TTC549 (cell line): ENCODE results near the gene MICOS13.
"Not testable (repeated sequence)": the region's sequence is repeated elsewhere in the genome, so short reads cannot be mapped to it uniquely, and the experiment has no call there.

Experiments
- FAIRE-seq: peaks from 2 replicates; lab custom pipeline; 2012; peaks lifted over from hg19 to GRCh38; lab: Jason Lieb, UNC

The MICOS13 gene

DNA sequence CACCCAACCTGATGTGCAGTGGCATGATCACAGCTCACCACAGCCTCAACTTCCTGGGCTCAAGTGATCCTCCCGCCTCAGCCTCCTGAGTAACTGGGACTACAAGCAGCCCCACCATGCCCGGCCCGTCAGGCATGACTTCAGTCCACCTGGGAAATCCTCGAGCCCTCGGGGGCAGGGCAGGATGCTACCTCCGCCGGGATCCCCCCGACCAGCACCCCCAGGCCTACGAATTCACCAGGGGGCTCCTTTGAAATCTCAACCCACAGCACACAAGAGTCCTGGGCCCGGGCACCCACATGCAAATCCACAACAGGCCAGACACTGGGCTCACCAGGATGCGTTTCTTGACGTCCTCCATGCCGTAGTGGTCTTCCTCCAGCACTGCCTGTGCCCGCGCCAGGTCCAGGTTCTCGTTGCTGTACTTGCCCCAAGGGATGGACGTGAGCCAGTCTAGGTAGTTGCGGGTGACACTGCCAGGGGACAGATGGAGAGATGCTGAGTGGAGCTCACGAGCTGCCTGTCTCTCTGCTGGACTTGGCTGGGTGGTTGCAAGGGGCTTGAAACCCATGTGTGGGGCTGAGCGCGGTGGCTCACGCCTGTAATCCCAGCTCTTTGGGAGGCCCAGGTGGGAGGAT, 20.3 kb upstream of the MICOS13 start:
- FAIRE-seq, result no peak

DNA sequence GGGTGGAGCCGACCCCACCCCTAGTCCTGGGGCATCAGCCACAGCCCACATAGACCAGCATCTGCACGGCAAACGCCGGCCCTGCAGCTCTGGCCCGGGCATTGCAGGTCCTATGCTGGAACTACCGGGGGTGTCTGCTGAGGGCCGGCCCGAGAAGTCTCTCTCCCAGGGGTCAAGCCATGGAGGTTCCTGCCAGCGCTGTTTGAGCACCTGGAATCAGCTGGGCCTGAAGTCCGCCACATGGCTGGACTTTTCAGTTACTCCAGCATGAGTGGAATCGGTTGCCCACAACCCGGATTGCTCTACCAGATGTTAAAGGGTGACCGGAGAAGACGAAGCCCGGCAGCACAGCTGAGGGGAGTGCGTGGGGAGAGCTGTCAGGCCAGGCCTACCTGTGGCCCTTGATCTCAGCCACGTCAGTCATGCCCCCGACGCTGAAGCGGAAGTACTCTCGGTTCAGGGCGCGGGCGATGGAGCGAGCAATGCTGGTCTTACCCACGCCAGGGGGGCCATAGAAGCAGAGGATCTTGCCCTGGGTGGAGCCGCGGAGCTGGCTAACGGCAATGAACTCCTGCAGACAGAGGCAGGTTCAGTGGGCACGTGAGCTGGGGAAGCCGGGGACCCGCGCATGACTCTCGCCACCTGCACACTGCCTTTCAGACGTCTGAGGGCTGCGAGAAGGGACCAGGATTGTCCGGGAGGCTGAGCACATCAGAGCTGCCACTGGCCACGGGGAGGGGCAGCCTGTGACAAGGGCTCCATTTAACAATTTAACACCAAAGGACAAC, 18.5 kb upstream of the MICOS13 start:
- FAIRE-seq, result no peak

DNA sequence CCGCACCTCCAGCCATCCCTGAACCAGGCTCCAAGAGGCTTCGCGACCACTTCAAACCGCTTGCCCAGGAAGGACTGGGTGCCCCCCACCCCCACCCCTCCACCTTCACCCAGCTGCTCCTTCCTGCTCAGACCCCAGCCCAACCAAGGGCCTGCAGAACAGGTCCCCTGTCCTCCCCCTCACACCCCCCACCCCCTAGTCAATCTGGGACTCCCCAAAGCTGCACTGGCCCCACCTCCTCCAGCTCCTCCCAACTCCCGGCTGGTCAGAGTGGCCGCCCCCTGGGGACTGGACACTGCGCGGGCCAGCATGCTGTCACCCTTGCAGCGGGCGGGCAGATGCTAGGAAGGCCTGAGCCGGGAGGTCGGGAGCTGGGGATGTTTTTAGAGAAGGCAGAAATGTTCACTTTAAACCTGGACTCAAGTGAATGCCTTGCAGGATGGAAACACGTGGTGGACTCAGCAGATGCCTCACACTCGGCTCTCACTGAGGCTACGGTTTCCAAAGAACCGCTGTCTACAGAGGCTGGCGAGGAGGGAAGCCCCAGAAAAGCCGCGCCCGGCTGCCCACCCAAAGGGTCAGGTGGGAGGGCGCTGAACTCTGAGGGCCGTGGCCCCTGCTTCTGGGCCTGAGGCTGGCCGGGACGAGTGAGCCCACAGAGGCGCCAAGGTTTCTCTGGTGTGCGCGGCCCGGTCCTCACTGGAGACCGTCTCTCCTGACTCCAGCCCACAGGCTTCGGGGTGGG, 17.7 kb upstream of the MICOS13 start:
- no peak for FAIRE-seq

DNA sequence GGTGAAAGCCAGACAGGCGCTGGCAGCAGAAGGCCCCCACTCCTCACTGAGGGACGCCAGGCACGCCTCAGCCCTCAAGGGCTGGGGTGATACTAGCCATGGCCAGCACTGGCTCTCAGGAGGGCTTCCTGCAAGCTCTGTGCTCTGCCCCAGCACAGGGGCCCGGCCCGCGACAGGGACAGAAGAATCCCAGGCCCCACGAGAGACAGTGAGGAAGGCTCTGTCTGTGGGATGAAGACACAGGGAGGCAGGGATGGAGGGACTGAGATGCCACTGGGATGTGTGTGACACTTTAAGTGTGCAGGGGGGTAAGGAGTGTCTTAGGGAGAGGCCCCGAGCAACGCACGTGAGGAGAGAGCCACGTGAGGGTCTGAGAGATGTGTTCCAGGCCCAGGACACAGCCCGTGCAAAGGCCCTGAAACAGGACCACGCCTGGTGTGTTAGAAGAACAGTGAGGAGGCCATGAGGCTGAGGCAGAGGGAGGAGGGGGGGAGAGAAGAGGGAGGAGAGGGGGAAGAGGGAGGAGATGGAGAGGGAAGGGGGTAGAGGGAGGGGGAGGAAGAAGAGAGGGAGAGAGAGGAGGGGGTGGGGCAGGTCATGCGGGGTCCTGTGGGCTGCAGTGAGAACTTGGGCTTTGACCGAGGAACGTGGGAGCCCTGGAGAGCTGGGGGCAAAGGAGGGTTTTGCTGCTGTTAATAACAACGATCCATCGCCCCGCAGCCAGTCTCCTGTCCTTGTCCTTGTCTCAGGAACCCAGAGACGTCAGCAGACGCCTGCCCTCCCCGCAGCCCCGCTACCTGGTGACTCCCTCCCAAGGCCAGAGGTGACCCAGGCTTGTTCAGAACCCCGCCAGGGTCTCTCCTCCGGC, 16.9 kb upstream of the MICOS13 start:
- no peak for FAIRE-seq

DNA sequence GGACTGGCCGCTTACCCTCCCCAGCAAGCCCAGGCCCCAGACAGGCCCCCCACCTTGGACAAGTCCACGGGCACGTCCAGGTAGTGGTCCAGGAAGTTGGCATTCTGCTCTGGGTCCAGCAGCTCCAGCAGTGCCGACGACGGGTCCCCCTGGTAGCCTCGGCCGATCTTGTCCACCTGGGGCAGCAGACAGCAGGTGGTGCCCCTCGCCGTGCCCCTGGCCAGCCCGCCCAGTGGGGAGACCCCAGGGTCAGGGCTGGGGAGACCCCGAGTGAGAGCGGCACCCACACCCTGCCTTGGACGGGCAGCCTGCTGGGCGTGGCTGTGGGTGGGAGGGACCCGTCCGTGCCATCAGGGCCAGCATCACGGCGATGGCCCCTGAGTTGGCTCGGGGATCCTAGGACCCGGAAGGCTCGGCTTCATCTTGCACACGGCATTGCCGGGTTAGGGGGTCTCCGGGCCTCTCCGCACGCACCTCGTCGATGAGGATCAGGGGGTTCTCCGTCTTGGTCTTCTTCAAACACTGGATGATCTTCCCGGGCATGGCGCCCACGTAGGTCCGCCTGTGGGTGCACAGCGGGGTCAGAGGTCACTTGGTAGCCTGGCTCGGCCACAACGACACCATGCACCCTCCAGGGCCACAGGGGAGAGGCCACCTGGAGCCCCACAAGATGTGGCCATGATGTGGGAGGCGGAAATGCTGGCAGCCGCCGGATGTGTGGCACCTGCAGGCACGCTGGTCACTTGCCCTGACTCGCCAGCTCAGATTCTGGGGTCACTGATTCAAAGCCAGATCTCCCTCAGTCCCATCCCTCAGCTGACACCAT, 16.1 kb upstream of the MICOS13 start:
- FAIRE-seq, result no peak

DNA sequence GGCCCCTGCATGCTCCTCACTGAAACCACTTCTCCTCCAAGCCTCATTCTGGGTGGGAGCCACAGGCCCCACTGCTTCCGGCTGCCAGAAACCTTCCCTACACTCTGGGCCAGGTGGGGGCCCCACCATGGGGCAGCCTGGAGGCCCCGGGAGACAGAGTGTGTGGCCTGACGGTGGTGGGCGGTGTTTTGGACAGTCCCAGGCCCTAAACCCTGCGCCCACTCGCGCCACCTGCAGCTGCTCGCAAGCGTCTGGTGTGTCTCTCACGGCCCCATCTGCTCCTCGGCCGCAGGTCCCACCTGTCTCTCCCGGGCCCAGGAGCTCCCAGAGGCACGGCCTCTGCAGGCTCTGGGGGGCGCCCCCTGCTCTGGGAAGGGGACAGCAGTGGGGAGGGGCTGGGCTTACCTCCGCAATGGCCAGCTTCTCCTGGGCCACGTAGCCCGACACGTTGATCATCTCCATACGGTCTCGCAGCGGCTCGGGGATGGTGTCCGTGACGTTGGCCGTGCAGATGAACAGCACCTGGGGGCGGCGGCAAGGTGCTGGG, 15.4 kb upstream of the MICOS13 start:
- FAIRE-seq, result no peak

DNA sequence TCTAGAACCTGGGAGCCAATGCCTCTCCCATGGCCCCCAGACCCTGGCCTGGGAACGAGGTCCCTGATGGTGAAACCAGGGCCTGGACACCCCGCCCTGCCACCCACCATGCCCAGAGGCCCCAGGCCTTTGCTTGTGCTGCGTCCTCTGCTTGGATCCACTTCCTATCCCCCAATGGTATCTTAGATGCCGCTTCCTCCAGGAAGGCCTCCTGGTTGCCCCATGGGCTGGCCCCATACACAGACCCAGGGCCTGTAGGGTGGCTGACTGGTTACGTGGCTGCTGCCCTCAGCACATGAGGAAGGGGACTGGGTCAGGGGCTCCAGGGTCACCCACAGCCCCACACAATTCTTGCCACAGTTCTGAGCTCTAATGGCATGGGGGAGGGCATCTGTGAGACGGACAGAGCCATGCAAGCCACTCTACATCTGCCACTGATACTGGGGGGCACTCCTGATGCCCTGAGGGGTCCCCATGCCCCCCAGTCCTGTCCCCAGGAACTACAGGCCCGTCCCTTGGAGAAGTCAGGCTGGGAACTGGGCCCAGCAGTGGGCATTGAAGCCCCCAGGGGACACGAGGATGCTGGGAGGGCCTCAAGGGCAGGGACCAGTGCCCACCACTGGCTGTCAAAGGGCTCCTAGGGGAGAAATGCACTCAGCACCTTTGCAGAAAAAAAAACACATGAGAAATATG, 14.8 kb upstream of the MICOS13 start:
- FAIRE-seq, result no peak

DNA sequence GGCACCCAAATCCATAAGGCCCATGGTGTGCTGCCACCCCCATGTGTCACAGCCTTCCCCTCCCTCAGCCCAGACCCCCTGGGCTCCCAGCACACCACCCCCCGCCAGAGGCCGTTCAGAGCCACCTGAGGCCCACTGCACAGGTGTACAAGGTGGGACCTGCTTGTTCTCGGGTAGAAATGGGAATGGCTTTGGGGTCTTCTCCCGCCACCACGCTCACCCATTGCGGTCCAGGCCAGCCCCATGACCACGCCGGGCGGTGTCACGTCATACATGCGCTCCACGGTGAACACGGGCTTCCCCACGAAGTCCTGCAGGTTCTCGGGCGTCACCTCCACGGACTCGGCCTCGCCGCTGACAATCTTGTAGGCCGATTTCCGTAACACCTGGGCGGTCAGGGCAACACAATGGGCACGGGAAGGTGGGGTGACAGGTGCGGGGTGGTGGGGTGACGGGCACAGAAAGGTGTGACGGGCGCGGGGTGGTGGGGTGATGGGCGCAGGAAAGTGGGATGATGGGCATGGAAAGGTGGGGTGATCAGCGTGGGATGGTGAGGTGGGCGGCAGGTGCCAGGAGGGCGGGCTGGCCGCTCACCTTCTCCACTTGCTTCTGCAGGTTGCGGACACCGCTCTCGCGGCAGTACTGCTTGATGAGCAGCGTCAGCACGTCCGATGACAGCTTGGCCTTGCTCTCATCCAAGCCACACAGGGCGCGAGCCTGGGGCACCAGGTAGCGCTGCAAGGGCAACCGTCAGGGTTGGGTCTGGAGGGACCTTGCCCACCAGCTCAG, 14.0 kb upstream of the MICOS13 start:
- no peak for FAIRE-seq

DNA sequence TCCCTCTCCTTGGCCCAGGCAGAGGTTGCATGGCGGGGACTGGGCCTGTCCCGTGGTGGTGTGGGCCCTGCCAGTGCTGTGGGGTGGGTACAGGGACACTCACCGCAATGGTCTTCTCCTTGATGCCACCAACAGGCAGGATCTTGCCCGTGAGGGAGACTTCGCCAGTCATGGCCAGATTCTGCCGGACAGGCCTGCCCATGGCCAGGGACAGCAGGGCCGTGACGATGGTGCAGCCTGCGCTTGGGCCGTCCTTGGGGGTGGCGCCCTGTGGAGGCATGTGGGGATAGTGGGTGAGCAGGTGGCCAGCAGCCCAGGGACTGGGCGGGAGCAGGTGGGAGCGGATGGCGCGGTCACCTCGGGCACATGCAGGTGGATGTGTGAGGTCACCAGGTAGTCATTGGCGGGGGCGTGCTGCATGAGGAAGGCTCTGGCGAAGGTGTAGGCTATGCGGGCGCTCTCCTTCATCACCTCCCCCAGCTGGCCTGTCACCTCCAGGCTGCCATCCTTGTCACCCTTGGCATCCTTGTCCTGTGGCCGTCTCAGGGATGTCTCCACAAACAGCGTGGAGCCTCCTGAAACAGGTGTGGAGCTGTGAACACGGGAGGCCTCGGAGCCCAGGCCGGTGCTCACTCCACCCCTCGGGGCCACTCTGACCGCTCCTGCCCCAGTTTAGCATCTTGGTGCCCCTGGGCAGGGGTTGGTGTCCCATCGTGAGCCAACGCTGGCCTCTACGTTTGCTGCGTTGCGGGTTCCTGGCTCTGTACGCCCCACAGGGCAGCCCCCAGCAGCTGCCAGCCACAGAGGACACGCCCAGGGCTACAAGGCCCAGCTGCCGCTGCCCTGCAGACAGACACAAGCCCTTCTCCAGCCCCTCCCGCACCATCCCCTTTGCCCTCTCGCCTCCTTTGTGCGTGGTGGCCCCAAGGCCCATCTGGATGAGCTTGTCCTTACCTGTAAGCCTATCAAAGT, 13.2 kb upstream of the MICOS13 start:
- no peak for FAIRE-seq

DNA sequence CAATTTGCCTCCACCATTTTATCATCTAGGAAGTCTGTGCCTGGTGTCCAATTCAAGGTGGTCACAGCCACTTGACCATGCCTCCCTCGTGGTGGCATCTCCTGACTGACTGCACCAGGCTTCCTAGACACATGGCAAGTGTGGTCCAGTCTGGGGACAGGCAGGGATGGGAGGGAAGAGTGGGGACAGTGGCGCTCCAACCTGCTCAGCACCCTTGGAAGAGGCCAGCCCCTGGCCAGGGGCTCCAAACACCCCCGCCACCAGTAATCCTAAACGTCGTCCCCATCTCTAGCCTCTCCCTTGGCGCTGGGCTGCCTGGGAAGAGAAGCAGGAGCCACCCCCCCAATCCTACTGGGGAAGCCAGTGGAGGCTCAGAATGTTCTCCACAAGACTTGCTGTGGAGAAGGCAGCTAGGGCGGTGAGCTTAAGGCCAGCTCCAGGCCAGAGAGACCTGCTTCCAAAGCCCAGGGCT, 12.4 kb upstream of the MICOS13 start:
- no peak for FAIRE-seq

DNA sequence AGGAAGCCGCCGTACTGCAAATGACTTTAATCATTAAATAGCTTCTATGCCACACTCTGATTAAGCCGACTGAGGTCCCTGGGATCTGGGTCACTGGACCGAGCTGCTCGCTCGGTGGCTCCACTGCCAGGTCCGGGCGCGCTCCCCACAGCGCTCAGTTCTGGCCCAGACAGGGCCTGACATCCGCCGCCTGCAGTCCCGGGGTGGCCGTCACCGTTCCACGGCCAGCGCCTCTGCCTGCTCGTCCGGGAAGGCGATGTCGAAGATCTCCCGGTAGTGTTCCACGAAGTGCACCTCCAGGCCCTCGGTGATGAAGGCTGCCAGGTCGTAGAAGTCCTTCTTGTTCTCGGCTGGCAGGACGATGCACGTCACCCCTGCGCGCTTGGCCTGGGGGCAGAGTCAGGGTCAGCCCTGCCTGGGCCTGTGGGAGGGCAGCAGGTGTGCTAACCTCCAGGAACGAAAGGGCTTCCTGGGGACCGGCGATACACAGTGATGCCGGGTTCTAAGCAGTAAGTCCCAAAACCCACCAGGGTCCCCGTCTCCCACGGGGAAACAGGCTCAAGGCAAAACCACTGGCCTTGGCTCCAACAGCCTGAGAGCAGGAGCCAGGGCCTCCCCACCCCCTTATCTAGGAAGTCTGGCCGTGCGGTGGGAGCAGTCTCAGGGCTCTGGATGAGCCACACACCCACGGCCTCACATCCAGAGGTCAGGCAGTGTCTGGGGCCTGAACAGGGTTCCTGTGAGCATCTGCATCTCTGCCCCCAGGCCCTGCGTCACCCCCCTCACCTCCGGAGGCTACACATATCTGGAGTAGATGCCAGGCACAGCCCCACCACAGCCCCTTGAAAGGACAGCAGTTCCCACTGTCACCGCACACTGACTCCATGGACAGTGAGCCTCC, 11.8 kb upstream of the MICOS13 start:
- FAIRE-seq, result no peak

DNA sequence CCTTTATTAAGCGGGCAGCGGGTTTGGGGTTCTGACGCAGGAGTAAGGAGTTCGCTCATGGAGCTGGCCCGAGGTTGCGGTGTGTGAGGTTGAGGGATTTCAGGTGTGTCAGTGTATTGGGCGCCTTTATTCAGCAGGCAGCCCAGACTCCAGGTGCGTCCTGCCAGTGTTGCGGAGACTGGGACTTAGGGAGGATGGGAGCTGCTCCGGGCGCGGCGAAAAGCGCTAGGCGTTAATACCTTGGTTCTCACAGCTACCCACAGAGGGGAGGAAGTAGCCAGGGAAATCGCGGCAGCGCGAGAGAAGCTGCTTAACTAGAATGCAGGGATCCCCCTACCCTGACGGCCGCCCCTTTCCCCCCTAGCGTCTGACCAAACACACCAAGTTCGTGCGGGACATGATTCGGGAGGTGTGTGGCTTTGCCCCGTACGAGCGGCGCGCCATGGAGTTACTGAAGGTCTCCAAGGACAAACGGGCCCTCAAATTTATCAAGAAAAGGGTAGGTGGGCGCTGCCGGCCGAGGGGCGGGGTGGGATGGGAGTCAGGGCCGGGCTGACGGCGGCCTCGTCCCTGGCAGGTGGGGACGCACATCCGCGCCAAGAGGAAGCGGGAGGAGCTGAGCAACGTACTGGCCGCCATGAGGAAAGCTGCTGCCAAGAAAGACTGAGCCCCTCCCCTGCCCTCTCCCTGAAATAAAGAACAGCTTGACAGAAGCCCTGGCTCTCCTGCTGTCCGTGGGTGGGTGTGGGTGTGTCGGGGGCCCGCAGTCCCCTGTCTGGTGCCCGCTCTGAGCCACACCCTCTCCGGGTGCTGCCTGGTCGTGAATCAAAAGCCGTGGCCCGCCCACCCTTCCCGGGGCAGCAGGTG, 10.9 kb upstream of the MICOS13 start:
- no peak for FAIRE-seq

DNA sequence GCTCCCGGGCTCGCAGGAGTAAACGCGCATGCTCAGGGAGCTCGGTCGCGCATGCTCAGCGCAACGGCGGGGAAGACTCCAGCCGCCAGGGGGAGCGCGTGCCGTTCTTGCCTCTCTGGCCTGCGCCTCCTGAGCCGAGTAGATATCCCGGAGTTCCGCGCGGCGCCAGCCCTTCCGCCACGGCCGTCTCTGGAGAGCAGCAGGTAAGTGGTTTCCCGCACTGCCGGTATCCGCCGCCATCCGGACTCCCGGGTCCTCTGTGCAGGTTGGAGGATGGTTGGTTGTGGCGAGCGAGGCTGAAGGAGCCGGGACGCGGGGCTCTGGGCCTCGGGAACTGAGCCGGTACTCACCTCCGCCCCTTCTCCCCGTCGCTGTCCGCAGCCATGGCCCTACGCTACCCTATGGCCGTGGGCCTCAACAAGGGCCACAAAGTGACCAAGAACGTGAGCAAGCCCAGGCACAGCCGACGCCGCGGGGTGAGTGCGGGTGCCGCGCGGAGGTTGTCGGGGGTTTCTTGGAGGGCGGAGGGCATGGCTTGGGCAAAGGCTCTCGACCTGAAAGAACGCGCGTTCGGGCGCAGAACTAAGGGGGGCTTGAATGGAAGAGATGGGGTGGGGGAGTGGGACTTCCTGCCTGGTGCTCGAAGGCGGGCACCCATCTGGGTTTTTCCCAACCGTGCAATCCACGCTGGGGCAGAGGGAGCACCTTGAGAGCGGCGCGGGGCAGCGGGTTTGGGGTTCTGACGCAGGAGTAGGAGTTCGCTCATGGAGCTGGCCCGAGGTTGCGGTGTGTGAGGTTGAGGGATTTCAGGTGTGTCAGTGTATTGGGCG, 10.0 kb upstream of the MICOS13 start, which contains the start of gene RPL36:
TSS of gene RPL36 (plus strand) at position 171 of the 830 bp plus-strand sequence. CDS start at position 384, 213 bp downstream.
- no peak for FAIRE-seq

DNA sequence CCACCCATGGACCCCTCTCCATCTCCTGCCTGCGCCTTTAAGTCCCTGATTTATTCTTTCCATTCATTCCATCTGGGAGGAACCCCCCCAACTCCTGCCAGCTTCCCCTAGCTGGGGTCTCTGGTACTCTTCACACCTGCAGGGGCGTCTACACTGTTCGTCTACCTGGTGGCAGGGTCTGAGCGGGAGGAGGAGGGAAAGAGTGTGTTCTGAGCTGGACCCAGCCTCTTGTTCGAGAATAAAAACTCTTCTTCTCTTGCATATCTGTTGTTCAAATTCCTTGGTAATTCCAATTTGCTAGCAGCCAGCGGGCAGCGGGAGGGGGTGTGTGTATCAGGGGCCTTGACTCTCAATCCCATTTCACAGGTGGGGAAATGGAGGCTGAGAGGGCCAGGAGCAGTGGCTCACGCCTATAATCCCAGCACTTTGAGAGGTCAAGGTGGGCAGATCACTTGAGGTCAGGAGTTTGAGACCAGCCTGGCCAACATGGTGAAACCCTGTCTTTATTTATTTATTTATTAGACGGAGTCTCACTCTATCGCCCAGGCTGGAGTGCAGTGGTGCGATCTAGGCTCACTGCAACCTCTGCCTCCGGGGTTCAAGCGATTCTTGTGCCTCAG, 8.1 kb upstream of the MICOS13 start:
- FAIRE-seq, result not testable (repeated sequence)
